Uterine smooth muscle cell (primary cell): ENCODE results near the gene SGPP2. TPM values are rescaled to one million over a fixed set of nuclear protein-coding genes. Genes with fewer than 3 reads are reported as not detected.

ENCODE experiments used
- total RNA-seq: library from RNA; depleted of rRNA; stranded (reverse); fragments of >200 nt; gene quantifications from 2 replicates; pipeline ENCODE4 v1.2.3, GENCODE V29; 2014

Gene SGPP2, protein sequence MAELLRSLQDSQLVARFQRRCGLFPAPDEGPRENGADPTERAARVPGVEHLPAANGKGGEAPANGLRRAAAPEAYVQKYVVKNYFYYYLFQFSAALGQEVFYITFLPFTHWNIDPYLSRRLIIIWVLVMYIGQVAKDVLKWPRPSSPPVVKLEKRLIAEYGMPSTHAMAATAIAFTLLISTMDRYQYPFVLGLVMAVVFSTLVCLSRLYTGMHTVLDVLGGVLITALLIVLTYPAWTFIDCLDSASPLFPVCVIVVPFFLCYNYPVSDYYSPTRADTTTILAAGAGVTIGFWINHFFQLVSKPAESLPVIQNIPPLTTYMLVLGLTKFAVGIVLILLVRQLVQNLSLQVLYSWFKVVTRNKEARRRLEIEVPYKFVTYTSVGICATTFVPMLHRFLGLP
- total RNA-seq, result not detected in 2 replicates

DNA sequence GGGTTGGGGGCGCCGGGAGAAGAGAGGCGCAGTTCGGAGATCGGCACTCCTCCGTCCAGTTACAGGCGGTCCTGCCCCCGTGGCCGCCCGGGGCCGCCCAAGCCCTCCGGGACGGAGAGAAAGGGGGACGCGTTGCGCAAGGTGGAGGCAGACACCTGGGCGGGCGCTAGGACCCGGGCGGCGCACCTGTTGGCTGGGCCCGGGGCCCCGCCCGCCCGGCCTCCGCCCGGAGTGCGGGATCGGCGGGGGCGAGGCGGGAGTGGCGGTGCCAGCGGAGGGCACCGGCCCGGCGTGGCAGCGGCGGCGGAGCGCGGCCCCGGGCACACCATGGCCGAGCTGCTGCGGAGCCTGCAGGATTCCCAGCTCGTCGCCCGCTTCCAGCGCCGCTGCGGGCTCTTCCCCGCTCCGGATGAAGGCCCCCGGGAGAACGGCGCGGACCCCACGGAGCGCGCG is at the start of gene SGPP2:
TSS of gene SGPP2 (plus strand) at position 268 of the 453 bp plus-strand sequence. CDS start at position 328, 60 bp downstream.

Other genes with a start within 250 kb of the SGPP2 start
- under 0.01 and 0.25 TPM in 2 replicates for gene PAX3, start 125.5 kb upstream of the SGPP2 start, total RNA-seq
- gene FARSB, start 231.5 kb downstream of the SGPP2 start, total RNA-seq, result 10.7 and 23.4 TPM in 2 replicates
- not detected in 2 replicates for gene MOGAT1, start 247.1 kb downstream of the SGPP2 start, total RNA-seq